ENCODE data around the gene SYNGR3. TPM values are rescaled to one million over a fixed set of nuclear protein-coding genes. Genes with fewer than 3 reads are reported as not detected.
"Not testable (repeated sequence)": the region's sequence is repeated elsewhere in the genome, so short reads cannot be mapped to it uniquely, and the experiment has no call there.

The SYNGR3 gene
- polyA plus RNA-seq, 3 donors = 0.24 to 0.43 TPM; not detected in 1

GRCh38 chr16:2002406-2003230, 12.8 kb downstream of the SYNGR3 start:
- 90 to 93% (median 91%) methylated on average over 44 to 47 of the region's 47 CpGs for WGBS, 3 donors
- no peak overlapping the region for H3K27ac ChIP-seq (ENCODE audit: low read depth, low read length)

GRCh38 chr16:2003231-2003826, 13.6 kb downstream of the SYNGR3 start:
- 72 to 85% (median 79%) methylated on average over 8 of the region's 8 CpGs for WGBS, 3 donors
- no peak overlapping the region for H3K27ac ChIP-seq (ENCODE audit: low read depth, low read length)

GRCh38 chr16:2003827-2004641, 14.3 kb downstream of the SYNGR3 start:
- no peak overlapping the region for H3K27ac ChIP-seq (ENCODE audit: low read depth, low read length)
- WGBS, 3 donors = 18 to 35% (median 30%) methylated on average over 34 to 36 of the region's 36 CpGs

- H3K27ac ChIP-seq (ENCODE audit: low read depth, low read length) = no peak overlapping the region
- 63 to 74% (median 65%) methylated on average over 32 to 34 of the region's 34 CpGs for WGBS, 3 donors
These were observed 15.2 kb downstream of the SYNGR3 start for GRCh38 chr16:2004795-2005517.

GRCh38 chr16:2005646-2006045, 15.9 kb downstream of the SYNGR3 start:
- no peak overlapping the region for H3K27ac ChIP-seq (ENCODE audit: low read depth, low read length)

GRCh38 chr16:2006317-2006716, 16.5 kb downstream of the SYNGR3 start:
- no peak overlapping the region for H3K27ac ChIP-seq (ENCODE audit: low read depth, low read length)
- WGBS, 3 donors = 82 to 94% (median 91%) methylated on average over 8 of the region's 8 CpGs

More at GRCh38 chr16:2005646-2006045, 15.9 kb downstream of the SYNGR3 start:
- WGBS, 3 donors = 45 to 57% (median 46%) methylated on average over 21 of the region's 21 CpGs

- WGBS, 3 donors = 58 to 65% (median 60%) methylated on average over 16 of the region's 16 CpGs
- H3K27ac ChIP-seq (ENCODE audit: low read depth, low read length) = no peak overlapping the region
These were observed 17.5 kb downstream of the SYNGR3 start for GRCh38 chr16:2007081-2007836.

- no peak overlapping the region for H3K27ac ChIP-seq (ENCODE audit: low read depth, low read length)
- WGBS, 3 donors = 12 to 24% (median 19%) methylated on average over 15 of the region's 15 CpGs
These were observed 18.3 kb downstream of the SYNGR3 start for GRCh38 chr16:2008009-2008526.

- WGBS, 3 donors = 2% methylated on average over 22 to 23 of the region's 23 CpGs
- H3K27ac ChIP-seq (ENCODE audit: low read depth, low read length) = peak overlapping the region; percentile 73
These were observed 18.9 kb downstream of the SYNGR3 start for GRCh38 chr16:2008631-2009163.

GRCh38 chr16:2009164-2009711, 19.5 kb downstream of the SYNGR3 start:
- peak overlapping the region; percentile 73 for H3K27ac ChIP-seq (ENCODE audit: low read depth, low read length)
- WGBS, 3 donors = 0% methylated on average over 28 to 55 of the region's 55 CpGs

- 1 to 2% (median 2%) methylated on average over 52 of the region's 52 CpGs for WGBS, 3 donors
- H3K27ac ChIP-seq (ENCODE audit: low read depth, low read length) = peak within 1 kb of the TSS; percentile 82
These were observed 20.2 kb downstream of the SYNGR3 start, which contains the start of gene ZNF598 for GRCh38 chr16:2009791-2010510. ZNF598 (minus strand) TSS chr16:2009821.

GRCh38 chr16:2011726-2012125, 22.0 kb downstream of the SYNGR3 start:
- H3K27ac ChIP-seq (ENCODE audit: low read depth, low read length) = not testable (repeated sequence)
- WGBS, 3 donors = 89 to 94% (median 90%) methylated on average over 9 of the region's 9 CpGs

- 90 to 93% (median 92%) methylated on average over 15 of the region's 15 CpGs for WGBS, 3 donors
- H3K27ac ChIP-seq (ENCODE audit: low read depth, low read length) = no peak overlapping the region
These were observed 23.8 kb downstream of the SYNGR3 start for GRCh38 chr16:2013527-2013926.

GRCh38 chr16:2015117-2015946, 25.6 kb downstream of the SYNGR3 start:
- WGBS, 3 donors = 80 to 88% (median 82%) methylated on average over 24 of the region's 24 CpGs
- H3K27ac ChIP-seq (ENCODE audit: low read depth, low read length) = no peak overlapping the region

GRCh38 chr16:2015947-2016208, 26.1 kb downstream of the SYNGR3 start:
- H3K27ac ChIP-seq (ENCODE audit: low read depth, low read length) = no peak overlapping the region
- WGBS, 3 donors = 77 to 84% (median 83%) methylated on average over 7 of the region's 7 CpGs
